Measurements from ENCODE around the gene LGR6.
A peak's percentile ranks its signal among the peaks of the same experiment; 100 is the strongest.

DNA sequence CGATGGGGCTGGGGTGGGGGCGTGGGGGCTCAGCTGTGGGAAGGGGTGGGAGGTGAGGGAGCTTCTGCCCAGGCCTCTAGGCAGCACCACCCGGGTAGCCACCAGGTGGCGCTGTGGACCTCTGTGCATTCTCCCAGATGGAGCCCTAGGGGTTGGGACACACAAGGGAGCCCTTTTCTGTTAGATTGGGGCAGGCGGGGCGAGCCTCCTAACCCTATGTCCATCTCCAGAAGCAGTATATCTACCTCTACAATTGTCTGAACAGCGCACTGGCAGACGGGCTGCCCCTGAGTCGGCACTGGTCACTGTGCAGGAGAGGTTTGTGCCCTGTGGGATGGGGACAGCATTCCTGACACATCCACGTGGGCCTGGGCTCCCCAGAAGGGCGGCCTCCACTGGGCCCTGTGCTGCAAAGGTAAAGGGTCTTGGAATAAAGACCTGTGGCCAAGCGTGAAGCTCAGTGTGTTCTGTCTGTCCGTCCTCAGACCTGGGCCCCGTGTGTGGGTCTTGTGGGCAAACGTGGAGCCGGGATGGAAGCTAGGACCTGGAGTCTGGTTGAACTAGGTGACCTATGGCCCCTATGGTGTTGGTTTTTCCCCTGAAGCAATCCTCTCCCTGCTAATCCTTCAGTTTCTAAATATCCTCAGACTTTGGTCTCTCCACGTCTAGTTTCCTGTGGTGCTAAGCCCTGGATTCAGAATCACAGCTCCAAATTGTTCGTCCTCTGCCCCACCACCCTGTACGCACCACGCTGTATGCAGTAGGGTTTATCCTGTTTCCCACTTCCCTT lies 4.4 kb upstream of the LGR6 start:
- TF ChIP-seq, protein P1, sequence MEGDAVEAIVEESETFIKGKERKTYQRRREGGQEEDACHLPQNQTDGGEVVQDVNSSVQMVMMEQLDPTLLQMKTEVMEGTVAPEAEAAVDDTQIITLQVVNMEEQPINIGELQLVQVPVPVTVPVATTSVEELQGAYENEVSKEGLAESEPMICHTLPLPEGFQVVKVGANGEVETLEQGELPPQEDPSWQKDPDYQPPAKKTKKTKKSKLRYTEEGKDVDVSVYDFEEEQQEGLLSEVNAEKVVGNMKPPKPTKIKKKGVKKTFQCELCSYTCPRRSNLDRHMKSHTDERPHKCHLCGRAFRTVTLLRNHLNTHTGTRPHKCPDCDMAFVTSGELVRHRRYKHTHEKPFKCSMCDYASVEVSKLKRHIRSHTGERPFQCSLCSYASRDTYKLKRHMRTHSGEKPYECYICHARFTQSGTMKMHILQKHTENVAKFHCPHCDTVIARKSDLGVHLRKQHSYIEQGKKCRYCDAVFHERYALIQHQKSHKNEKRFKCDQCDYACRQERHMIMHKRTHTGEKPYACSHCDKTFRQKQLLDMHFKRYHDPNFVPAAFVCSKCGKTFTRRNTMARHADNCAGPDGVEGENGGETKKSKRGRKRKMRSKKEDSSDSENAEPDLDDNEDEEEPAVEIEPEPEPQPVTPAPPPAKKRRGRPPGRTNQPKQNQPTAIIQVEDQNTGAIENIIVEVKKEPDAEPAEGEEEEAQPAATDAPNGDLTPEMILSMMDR (IDR thresholded peaks at IDR 0.05; ENCODE audit: low read length) = peak; percentile 53
- TF ChIP-seq EZH2 (IDR thresholded peaks at IDR 0.05; ENCODE audit: borderline replicate concordance, low read length) = no peak

All from OCI-LY1 (cell line).